ENCODE data around the gene CADM1. TPM values are rescaled to one million over a fixed set of nuclear protein-coding genes. Genes with fewer than 3 reads are reported as not detected.

Gene CADM1
- total and polyA plus RNA-seq, 4 donors, result 13.0 to 40.6 (median 28.9) TPM

GRCh38 chr11:115528225-115528624 is 24.0 kb upstream of the CADM1 start:
- Histone ChIP-seq H3K9me3 (ENCODE audit: control insufficient read depth in 4 of 4, low read length in 3 of 4) (no peaks in the 10 kb centered on the region), H3K27me3 (ENCODE audit: control insufficient read depth in 4 of 4, insufficient read depth in 4 of 4, low read length in 3 of 4) (no peaks in the 10 kb centered on the region), H3K4me3 (ENCODE audit: low read depth in 1 of 3, low read length in 3 of 3) (no peak overlapping the region), H3K9ac (ENCODE audit: low read depth in 1 of 2, low read length in 2 of 2) (no peak overlapping the region), H3K4me1 (ENCODE audit: control insufficient read depth in 4 of 4, insufficient read depth in 4 of 4, low read length in 3 of 4) (peaks cover 1 to 27% (median 20%) of the 10 kb centered on the region in 4 donors), H3K27ac (ENCODE audit: low read depth in 1 of 2, low read length in 2 of 2) (no peak overlapping the region), H3K36me3 (ENCODE audit: control insufficient read depth in 4 of 4, insufficient read depth in 3 of 4, low read depth in 1 of 4, low read length in 3 of 4) (no peaks in the 10 kb centered on the region)
- TF ChIP-seq MAX (IDR thresholded peaks at IDR 0.05), result no peak
- no peak for TF ChIP-seq FOXA1 (IDR thresholded peaks at IDR 0.05)
- no peak for TF ChIP-seq NR2F2 (IDR thresholded peaks at IDR 0.05)
- DNase-seq (ENCODE audit: low spot score), result no peak
- WGBS, result 83% methylated on average over 6 of the region's 6 CpGs

GRCh38 chr11:115527534-115528125 is 23.4 kb upstream of the CADM1 start:
- Histone ChIP-seq H3K27me3 (ENCODE audit: control insufficient read depth in 4 of 4, insufficient read depth in 4 of 4, low read length in 3 of 4) (no peaks in the 10 kb centered on the region), H3K4me1 (ENCODE audit: control insufficient read depth in 4 of 4, insufficient read depth in 4 of 4, low read length in 3 of 4) (peaks cover 1 to 29% (median 20%) of the 10 kb centered on the region in 4 donors), H3K9me3 (ENCODE audit: control insufficient read depth in 4 of 4, low read length in 3 of 4) (no peaks in the 10 kb centered on the region), H3K9ac (ENCODE audit: low read depth in 1 of 2, low read length in 2 of 2) (no peak overlapping the region), H3K4me3 (ENCODE audit: low read depth in 1 of 3, low read length in 3 of 3) (no peak overlapping the region), H3K36me3 (ENCODE audit: control insufficient read depth in 4 of 4, insufficient read depth in 3 of 4, low read depth in 1 of 4, low read length in 3 of 4) (no peaks in the 10 kb centered on the region), H3K27ac (ENCODE audit: low read depth in 1 of 2, low read length in 2 of 2) (no peak overlapping the region)
- WGBS, result 95% methylated on average over 2 of the region's 2 CpGs
- TF ChIP-seq ZBTB33 (IDR thresholded peaks at IDR 0.05), result no peak
- no peak for TF ChIP-seq JUND (IDR thresholded peaks at IDR 0.05)
- TF ChIP-seq TAF1 (conservative IDR thresholded peaks at IDR 0.05), result no peak
- DNase-seq (ENCODE audit: low spot score), result no peak

- Histone ChIP-seq H3K4me3 (ENCODE audit: low read depth in 1 of 3, low read length in 3 of 3) (no peak overlapping the region), H3K9me3 (ENCODE audit: control insufficient read depth in 4 of 4, low read length in 3 of 4) (no peaks in the 10 kb centered on the region), H3K9ac (ENCODE audit: low read depth in 1 of 2, low read length in 2 of 2) (no peak overlapping the region), H3K27ac (ENCODE audit: low read depth in 1 of 2, low read length in 2 of 2) (no peak overlapping the region), H3K4me1 (ENCODE audit: control insufficient read depth in 4 of 4, insufficient read depth in 4 of 4, low read length in 3 of 4) (peaks cover 1 to 36% (median 20%) of the 10 kb centered on the region in 4 donors), H3K27me3 (ENCODE audit: control insufficient read depth in 4 of 4, insufficient read depth in 4 of 4, low read length in 3 of 4) (no peaks in the 10 kb centered on the region), H3K36me3 (ENCODE audit: control insufficient read depth in 4 of 4, insufficient read depth in 3 of 4, low read depth in 1 of 4, low read length in 3 of 4) (no peaks in the 10 kb centered on the region)
- no peak for DNase-seq (ENCODE audit: low spot score)
- 69% methylated on average over 9 of the region's 9 CpGs for WGBS
- TF ChIP-seq CTCF (IDR thresholded peaks at IDR 0.05; ENCODE audit: low read depth, low read length, missing input control), result no peak
- no peak for TF ChIP-seq JUND (IDR thresholded peaks at IDR 0.05)
- TF ChIP-seq NR2F2 (IDR thresholded peaks at IDR 0.05), result no peak
- no peak for TF ChIP-seq MAX (IDR thresholded peaks at IDR 0.05)
- TF ChIP-seq FOXA1 (IDR thresholded peaks at IDR 0.05), result no peak
- TF ChIP-seq RXRA (IDR thresholded peaks at IDR 0.05), result no peak
- no peak for TF ChIP-seq ZBTB33 (IDR thresholded peaks at IDR 0.05)
- TF ChIP-seq RAD21 (IDR thresholded peaks at IDR 0.05), result peak in 1 of 2 donors; percentile 13
Observed at GRCh38 chr11:115525531-115526006, 21.4 kb upstream of the CADM1 start.

Data from liver (tissue), 9 donors.